Endodermal cell (in vitro differentiated cells): Measurements from ENCODE around the gene PLCG2. TPM values are rescaled to one million over a fixed set of nuclear protein-coding genes. Genes with fewer than 3 reads are reported as not detected.

Experiments used
- DNase-seq: peaks from one replicate; pipeline ENCODE4 v3.0.0-alpha.2; 2017
- H3K27ac ChIP-seq: 2 replicates; pipeline ENCODE4 v1.5.1; 2013; ENCODE audit warnings: mild to moderate bottlenecking, low read depth, low read length, moderate library complexity
- H3K27me3 ChIP-seq: 2 replicates; pipeline ENCODE4 v1.6.1; 2013; ENCODE audit warnings: mild to moderate bottlenecking, low read length, moderate library complexity; ENCODE audit not compliant: insufficient read depth, control insufficient read depth, poor library complexity, severe bottlenecking
- H3K36me3 ChIP-seq: 2 replicates; pipeline ENCODE4 v1.7.0; 2013; ENCODE audit warnings: mild to moderate bottlenecking, low read length, moderate library complexity; ENCODE audit not compliant: control insufficient read depth, insufficient read depth
- H3K4me1 ChIP-seq: one replicate; pipeline ENCODE4 v1.7.0; 2013; ENCODE audit warnings: low read length; ENCODE audit not compliant: control insufficient read depth, insufficient read depth
- H3K4me3 ChIP-seq: 2 replicates; pipeline ENCODE4 v1.5.1; 2013; ENCODE audit warnings: mild to moderate bottlenecking, low read length, moderate library complexity
- H3K9ac ChIP-seq: 2 replicates; pipeline ENCODE4 v1.6.1; 2013; ENCODE audit warnings: mild to moderate bottlenecking, low read length, moderate library complexity; ENCODE audit not compliant: poor library complexity, severe bottlenecking; ENCODE audit errors: extremely low read depth
- H3K9me3 ChIP-seq: 2 replicates; pipeline ENCODE4 v1.6.1; 2013; ENCODE audit warnings: mild to moderate bottlenecking, low read length, moderate library complexity; ENCODE audit not compliant: control insufficient read depth
- H3K27ac Mint-ChIP-seq: 2 replicates; pipeline ENCODE4 v1.8.0; 2020; ENCODE audit warnings: mixed read lengths
- H3K27me3 Mint-ChIP-seq: 2 replicates; pipeline ENCODE4 v1.8.0; 2021; ENCODE audit warnings: mild to moderate bottlenecking, mixed read lengths; ENCODE audit not compliant: insufficient read depth
- H3K36me3 Mint-ChIP-seq: 2 replicates; pipeline ENCODE4 v1.8.0; 2020; ENCODE audit warnings: low read depth, mixed read lengths
- H3K4me1 Mint-ChIP-seq: 2 replicates; pipeline ENCODE4 v1.8.0; 2020; ENCODE audit warnings: mixed read lengths
- H3K4me3 Mint-ChIP-seq: 2 replicates; pipeline ENCODE4 v1.8.0; 2020; ENCODE audit warnings: mild to moderate bottlenecking, moderate library complexity, mixed read lengths
- H3K9me3 Mint-ChIP-seq: 2 replicates; pipeline ENCODE4 v1.8.0; 2020; ENCODE audit warnings: mild to moderate bottlenecking, mixed read lengths
- CTCF ChIP-seq: fragments of 200-600 bp; sonication (generic); conservative IDR thresholded peaks from 2 replicates; pipeline ENCODE4 v1.5.0; 2021; ENCODE audit warnings: antibody characterized with exemption, mild to moderate bottlenecking
- WGBS, 2 experiments: methylation state at CpG; one replicate each; pipeline versions ENCODE4 v1.1.5 to v1.1.7; 2013; ENCODE audit warnings: missing lambda C conversion rate in 2 of 2, mixed read lengths in 1 of 2; ENCODE audit not compliant: insufficient coverage in 1 of 2, insufficient read length in 1 of 2; 5-methylcytosine and 5-hydroxymethylcytosine counted together
- total RNA-seq, 2 donors: library from RNA; stranded (reverse); fragmentation: NEBNext Ultra II Directional in 1 of 2; extraction: Animal tissue kit (Norgen Biotek cat#: 25700) in 1 of 2; gene quantifications; 2 replicates in 1 of 2; 3 replicates in 1 of 2; pipeline ENCODE4 v1.2.1, GENCODE V29; 2021

PLCG2 gene
- total RNA-seq, 2 donors from 2014 or later: 34.7 to 48.4 TPM

GRCh38 chr16:81901484-81901883, 122.4 kb downstream of the PLCG2 start:
- WGBS, 2 experiments: 95% methylated on average over 4 to 6 of the region's 6 CpGs
- no peak for DNase-seq
- H3K27ac Mint-ChIP-seq: no peak overlapping the region
- H3K9me3 ChIP-seq: peaks cover 4% of the 10 kb centered on the region
- H3K27ac ChIP-seq: no peak overlapping the region
- H3K27me3 ChIP-seq: no peaks in the 10 kb centered on the region
- H3K36me3 ChIP-seq: peaks cover 26% of the 10 kb centered on the region
- peaks cover 6% of the 10 kb centered on the region for H3K9me3 Mint-ChIP-seq
- no peak for TF ChIP-seq CTCF
- H3K27me3 Mint-ChIP-seq: no peaks in the 10 kb centered on the region
- no peaks in the 10 kb centered on the region for H3K4me1 ChIP-seq
- no peak overlapping the region for H3K9ac ChIP-seq
- no peaks in the 10 kb centered on the region for H3K4me1 Mint-ChIP-seq
- no peak overlapping the region for H3K4me3 Mint-ChIP-seq
- peaks cover 58% of the 10 kb centered on the region for H3K36me3 Mint-ChIP-seq
- no peak overlapping the region for H3K4me3 ChIP-seq

GRCh38 chr16:81902025-81902424, 122.9 kb downstream of the PLCG2 start:
- Histone ChIP-seq H3K9me3 (peaks cover 4% of the 10 kb centered on the region), H3K27ac (no peak overlapping the region), H3K9ac (no peak overlapping the region), H3K4me1 (no peaks in the 10 kb centered on the region), H3K36me3 (peaks cover 26% of the 10 kb centered on the region), H3K4me3 (no peak overlapping the region), H3K27me3 (no peaks in the 10 kb centered on the region)
- H3K27me3 Mint-ChIP-seq: no peaks in the 10 kb centered on the region
- no peak for TF ChIP-seq CTCF
- H3K27ac Mint-ChIP-seq: no peak overlapping the region
- no peaks in the 10 kb centered on the region for H3K4me1 Mint-ChIP-seq
- 86 to 90% methylated on average over 8 to 9 of the region's 9 CpGs for WGBS, 2 experiments
- peaks cover 6% of the 10 kb centered on the region for H3K9me3 Mint-ChIP-seq
- H3K36me3 Mint-ChIP-seq: peaks cover 53% of the 10 kb centered on the region
- no peak overlapping the region for H3K4me3 Mint-ChIP-seq
- no peak for DNase-seq

GRCh38 chr16:81904320-81904719, 125.2 kb downstream of the PLCG2 start:
- 93 to 100% methylated on average over 3 to 8 of the region's 8 CpGs for WGBS, 2 experiments
- Mint-ChIP-seq H3K36me3 (peaks cover 51% of the 10 kb centered on the region), H3K27me3 (no peaks in the 10 kb centered on the region), H3K27ac (no peak overlapping the region), H3K4me3 (no peak overlapping the region), H3K9me3 (peaks cover 6% of the 10 kb centered on the region), H3K4me1 (no peaks in the 10 kb centered on the region)
- H3K9ac ChIP-seq: no peak overlapping the region
- H3K27ac ChIP-seq: no peak overlapping the region
- peaks cover 4% of the 10 kb centered on the region for H3K9me3 ChIP-seq
- H3K36me3 ChIP-seq: peaks cover 25% of the 10 kb centered on the region
- no peak overlapping the region for H3K4me3 ChIP-seq
- TF ChIP-seq CTCF: no peak
- no peaks in the 10 kb centered on the region for H3K27me3 ChIP-seq
- no peaks in the 10 kb centered on the region for H3K4me1 ChIP-seq
- no peak for DNase-seq
